ENCODE measurements around the gene NBEA.

NBEA gene

DNA sequence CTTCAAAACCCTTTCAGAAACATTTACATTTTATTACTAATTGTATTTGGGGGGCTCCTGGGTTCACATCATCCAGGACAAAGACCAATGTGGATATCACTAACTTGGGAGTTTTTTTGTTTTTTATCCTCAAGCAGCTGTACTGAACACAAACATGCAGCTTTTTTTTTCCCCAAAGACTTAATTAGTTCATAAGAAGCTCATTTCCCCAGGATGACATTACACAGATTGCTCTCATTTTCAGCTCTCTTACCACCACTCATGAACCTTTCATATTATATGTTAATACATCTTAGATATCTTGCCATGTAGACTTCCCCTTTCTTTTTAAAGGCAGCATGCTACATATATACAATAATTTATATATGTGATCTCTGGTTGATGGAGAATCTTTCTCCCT lies 653.1 kb downstream of the NBEA start:
- H3K4me3 ChIP-seq (ENCODE audit: low read depth, low read length), result no peak overlapping the region
- no peak for DNase-seq (ENCODE audit: low read depth)
- TF ChIP-seq, protein P1, sequence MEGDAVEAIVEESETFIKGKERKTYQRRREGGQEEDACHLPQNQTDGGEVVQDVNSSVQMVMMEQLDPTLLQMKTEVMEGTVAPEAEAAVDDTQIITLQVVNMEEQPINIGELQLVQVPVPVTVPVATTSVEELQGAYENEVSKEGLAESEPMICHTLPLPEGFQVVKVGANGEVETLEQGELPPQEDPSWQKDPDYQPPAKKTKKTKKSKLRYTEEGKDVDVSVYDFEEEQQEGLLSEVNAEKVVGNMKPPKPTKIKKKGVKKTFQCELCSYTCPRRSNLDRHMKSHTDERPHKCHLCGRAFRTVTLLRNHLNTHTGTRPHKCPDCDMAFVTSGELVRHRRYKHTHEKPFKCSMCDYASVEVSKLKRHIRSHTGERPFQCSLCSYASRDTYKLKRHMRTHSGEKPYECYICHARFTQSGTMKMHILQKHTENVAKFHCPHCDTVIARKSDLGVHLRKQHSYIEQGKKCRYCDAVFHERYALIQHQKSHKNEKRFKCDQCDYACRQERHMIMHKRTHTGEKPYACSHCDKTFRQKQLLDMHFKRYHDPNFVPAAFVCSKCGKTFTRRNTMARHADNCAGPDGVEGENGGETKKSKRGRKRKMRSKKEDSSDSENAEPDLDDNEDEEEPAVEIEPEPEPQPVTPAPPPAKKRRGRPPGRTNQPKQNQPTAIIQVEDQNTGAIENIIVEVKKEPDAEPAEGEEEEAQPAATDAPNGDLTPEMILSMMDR (IDR thresholded peaks at IDR 0.05; ENCODE audit: control insufficient read depth, extremely low read depth, insufficient read depth), result no peak

DNA sequence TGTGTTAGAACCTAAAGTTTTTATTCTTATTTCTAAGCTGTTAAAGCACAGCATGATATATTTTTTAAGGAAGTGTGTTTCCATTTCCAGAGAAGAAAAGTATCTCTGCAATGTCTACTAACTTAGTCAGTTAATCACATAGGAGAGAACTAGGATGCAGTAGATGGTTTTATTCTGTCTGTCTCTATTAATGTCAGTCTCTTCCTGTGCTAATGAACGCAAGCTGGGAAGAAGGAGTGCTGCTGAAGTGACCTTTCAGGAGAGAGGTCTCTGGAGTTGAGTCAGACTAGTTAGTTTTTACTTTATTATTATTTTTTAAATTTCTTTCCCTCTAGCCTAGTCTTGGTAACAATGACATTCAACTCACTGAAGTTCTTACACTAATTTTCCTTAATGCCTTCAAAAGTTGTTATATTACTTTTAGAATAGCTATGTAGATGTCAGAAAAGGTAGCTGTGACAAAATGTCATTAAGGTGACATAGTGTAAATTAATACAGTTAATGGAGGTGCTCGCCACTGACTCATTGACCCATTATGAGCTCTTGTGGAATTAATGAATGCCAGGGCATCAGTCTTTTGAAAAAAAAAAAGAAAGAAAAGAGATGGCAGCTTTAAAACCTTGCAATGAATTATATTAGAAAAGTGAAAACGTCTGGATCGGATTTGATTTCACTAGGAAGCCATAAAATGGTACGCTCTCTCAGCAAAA lies 654.4 kb downstream of the NBEA start:
- no peak overlapping the region for H3K4me3 ChIP-seq (ENCODE audit: low read depth, low read length)
- DNase-seq (ENCODE audit: low read depth), result no peak
- TF ChIP-seq, protein P1 (IDR thresholded peaks at IDR 0.05; ENCODE audit: control insufficient read depth, extremely low read depth, insufficient read depth), result no peak

DNA sequence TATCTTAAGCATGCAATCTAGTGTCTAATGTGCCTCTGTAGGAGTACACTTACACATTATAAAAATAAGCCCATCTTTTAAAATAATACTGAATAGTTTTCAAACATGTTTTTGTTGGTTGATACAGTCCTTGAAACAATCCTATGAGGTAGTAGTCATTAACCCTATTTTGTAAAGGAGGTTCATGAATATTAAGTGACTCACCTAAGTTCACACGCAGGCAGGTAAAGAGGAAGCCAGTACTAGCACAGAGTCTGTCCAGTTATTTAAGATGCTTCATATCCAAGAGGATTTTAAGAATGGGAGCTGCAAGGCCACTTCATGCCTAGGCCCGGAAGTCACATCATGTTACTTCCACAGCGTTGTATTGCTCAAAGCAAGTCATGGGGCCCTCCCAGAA lies 655.4 kb downstream of the NBEA start:
- TF ChIP-seq, protein P1 (IDR thresholded peaks at IDR 0.05; ENCODE audit: control insufficient read depth, extremely low read depth, insufficient read depth), result no peak
- DNase-seq (ENCODE audit: low read depth), result no peak

DNA sequence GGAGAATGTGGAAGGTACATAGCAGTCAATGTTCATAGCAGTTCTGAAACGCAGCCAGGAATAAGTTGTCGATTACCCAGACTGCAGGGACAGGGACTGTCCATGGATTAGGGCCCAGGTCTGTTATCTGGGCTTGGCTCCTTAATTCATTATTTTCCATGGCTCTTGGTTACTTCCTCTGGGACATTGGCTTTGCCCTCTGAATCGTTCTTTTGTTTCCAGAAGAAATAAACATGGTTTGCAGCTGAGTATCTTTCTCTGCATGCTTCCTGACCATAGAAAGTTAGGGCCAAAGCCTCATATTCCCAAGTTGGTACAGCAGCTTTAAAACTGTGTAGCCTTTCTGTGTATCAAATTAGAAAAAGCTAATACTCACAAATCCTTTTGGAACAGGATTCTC lies 656.2 kb downstream of the NBEA start:
- DNase-seq (ENCODE audit: low read depth), result no peak
- H3K4me3 ChIP-seq (ENCODE audit: low read depth, low read length), result no peak overlapping the region
- TF ChIP-seq, protein P1 (IDR thresholded peaks at IDR 0.05; ENCODE audit: control insufficient read depth, extremely low read depth, insufficient read depth), result no peak

More for the DNA sequence above, 655.4 kb downstream of the NBEA start:
- no peak overlapping the region for H3K4me3 ChIP-seq (ENCODE audit: low read depth, low read length)

DNA sequence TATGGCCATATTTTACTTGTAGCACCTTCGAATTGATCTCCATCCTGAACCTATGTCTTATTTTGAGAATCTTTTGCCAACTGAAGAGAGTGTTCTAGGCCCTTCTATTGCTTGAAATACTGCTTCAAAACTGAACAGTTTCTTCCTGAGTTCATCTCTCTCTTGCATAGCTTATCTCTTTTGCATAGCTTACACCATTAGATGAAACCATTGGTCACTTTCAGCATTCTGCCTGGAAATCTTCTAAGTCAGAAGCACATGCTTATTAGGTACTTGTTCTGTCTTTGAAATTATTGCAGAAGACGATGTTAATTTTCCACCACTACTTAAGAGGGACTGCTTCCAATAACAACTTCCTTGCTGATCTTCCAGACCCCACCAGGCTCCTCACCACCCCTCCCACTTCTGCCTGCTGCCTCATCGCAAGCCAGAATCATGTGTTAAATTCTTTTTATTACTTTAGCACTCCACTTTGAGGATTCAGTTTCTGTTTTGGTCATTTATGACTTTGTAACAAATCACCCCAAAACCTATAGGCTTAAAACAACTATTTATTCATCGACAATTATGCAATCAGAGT lies 656.8 kb downstream of the NBEA start:
- DNase-seq (ENCODE audit: low read depth), result no peak
- TF ChIP-seq, protein P1 (IDR thresholded peaks at IDR 0.05; ENCODE audit: control insufficient read depth, extremely low read depth, insufficient read depth), result no peak
- no peak overlapping the region for H3K4me3 ChIP-seq (ENCODE audit: low read depth, low read length)

DNA sequence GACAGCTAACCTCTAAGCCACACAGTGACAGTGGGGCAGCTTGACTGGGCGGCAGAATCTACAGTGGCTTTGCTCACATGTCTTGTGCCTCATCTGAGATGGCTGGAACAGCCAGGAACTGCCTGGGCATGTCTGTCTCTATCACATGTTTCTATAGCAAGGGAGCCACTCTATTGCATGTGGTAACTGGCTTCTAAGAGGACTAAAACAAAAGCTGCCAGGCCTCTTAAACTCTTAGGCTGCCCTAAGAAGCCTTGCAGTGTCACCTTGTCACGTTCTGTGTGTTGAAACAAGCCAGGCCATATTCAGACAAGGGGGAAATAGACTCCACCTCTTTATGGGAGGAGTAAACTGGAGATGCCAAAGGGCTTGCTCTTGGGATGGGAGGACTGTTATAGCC lies 657.3 kb downstream of the NBEA start:
- no peak overlapping the region for H3K4me3 ChIP-seq (ENCODE audit: low read depth, low read length)
- TF ChIP-seq, protein P1 (IDR thresholded peaks at IDR 0.05; ENCODE audit: control insufficient read depth, extremely low read depth, insufficient read depth), result no peak
- no peak for DNase-seq (ENCODE audit: low read depth)

DNA sequence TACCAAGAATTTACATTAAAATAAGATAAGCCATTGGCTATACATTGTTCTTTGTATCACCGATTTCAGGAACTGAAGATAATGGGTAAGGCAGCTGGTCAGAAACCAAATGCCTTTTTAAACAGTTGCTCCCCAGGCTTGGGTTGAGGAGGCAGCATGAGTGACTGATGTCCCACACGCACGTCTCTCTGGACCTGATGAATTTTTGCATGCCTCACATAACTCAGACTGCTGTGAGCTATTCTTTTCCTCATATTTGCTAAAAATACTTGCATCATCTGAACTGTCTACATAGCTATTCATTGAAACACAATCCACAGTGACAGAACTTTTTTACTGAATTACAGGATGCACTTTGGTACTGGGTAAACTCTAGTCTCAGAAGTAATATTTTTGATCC lies 658.1 kb downstream of the NBEA start:
- TF ChIP-seq, protein P1 (IDR thresholded peaks at IDR 0.05; ENCODE audit: control insufficient read depth, extremely low read depth, insufficient read depth), result no peak
- no peak for DNase-seq (ENCODE audit: low read depth)

More for the DNA sequence above, 658.1 kb downstream of the NBEA start:
- no peak overlapping the region for H3K4me3 ChIP-seq (ENCODE audit: low read depth, low read length)
